GM18951 (cell line): ENCODE data around the gene SLC5A10.

Experiments
- POLR2A ChIP-seq: IDR thresholded peaks from 4 replicates; pipeline ENCODE4 v1.6.1; 2011; ENCODE audit warnings: mild to moderate bottlenecking; ENCODE audit not compliant: insufficient read length, insufficient read depth; ENCODE audit errors: extremely low read depth
- in situ Hi-C: fragments of 300-500 bp; cut with MboI; formaldehyde crosslinking; loops from one replicate; pipeline ENCODE4 v1.12.0; 2022; ENCODE audit warnings: low sequenced_read_pairs, mixed read lengths, inconsistent platforms; ENCODE audit not compliant: unreplicated experiment

SLC5A10 gene

DNA sequence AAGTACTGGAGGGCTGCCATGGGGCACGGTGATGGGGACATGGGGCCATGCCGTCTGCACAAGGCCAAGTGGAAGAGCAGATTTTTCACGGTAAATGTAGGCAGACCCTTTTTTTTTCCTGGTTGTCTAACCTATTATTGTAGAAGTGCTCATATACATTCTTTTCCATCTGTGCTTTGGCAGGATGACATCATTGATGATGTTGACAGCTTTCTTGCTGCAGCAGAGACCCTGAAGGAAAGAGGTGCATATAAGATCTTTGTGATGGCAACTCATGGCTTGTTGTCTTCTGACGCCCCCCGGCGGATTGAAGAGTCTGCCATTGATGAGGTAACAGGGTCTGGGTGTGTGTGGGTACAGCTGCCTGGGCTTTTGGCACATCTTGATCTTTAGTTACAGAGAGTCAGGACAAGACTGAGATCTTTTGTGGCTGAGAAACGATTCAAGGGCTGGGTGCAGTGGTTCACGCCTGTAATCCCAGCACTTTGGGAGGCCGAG lies 23.3 kb upstream of the SLC5A10 start:
- TF ChIP-seq POLR2A, result no peak
- in situ Hi-C loops, result no loop called here

- TF ChIP-seq POLR2A, result no peak
- in situ Hi-C loops, result no loop called here
Observed at GRCh38 chr17:18932360-18933055, 19.5 kb upstream of the SLC5A10 start.

DNA sequence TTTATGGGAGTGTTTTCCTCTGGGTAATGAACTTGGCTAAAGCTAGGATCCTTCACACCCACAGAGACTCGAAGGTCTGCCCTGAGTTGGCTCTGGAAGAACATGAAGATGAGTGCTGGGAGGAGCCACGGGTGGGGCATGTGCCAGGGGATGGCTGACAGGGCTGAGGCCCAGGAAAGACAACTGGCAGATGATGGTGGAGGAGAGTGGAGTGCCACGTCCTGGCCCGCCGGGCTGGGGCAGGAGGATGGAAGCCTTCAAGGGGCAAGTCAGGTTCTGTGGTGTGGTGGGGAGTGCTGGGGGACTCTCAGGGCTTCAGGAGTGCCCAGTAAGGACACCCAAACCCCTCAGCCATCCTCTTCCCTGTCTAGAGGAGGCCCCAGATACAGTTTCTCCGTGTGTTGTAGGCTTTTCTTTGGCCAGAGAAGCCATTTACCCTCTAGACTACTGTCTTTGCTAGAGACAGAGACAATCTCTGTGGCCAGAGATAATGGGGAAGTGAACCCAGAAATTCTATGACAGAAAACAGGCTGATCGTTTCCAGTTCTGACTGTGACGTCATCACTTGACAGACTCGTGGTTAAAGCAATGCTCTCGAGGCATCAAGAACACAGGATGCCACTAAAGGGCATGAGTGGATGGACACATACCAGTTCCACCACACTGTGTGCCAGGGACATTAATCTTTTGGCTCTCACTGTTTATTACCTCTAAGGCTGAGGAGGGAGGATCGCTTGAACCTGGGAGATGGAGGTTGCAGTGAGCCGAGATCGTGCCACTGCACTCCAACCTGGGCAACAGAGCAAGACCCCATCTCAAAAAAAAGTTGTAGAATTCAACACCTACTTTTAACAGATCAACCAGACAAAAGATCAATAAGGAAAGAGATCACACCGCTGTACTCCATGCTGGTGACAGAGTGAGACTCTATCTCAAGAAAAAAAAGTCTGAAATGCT lies 18.6 kb upstream of the SLC5A10 start:
- TF ChIP-seq POLR2A, result no peak
- in situ Hi-C loops, result no loop called here

DNA sequence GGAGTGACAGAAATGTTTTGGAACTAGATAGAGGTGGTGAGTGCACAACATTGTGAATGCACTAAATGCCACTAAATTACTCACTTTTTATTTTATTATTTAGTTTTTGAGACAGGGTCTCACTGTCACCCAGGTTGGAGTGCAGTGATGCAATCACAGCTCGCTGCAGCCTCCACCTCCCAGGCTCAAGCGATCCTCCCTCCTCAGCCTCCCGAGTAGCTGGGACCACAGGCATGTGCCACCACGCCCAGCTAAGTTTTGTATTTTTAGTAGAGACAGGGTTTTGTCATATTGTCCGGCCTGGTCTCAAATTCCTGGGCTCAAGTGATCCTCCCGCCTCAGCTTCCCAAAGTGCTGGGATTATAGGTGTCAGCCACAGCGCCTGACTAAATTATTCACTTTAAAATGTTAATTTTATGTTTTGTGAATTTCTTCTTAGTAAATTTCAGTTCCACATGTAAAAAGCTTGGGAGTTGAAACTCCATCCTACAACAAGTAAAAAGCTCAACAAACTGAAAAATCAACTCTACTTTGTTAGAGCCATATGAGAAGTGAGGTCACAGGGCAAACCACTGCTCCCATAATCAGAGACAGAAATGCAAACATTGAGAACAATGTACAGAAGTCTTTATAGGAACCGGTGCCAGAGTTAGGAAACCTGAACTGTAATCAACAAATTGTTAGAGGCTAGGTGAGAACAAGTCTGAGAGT lies 13.8 kb upstream of the SLC5A10 start:
- no peak for TF ChIP-seq POLR2A
- in situ Hi-C loops, result no loop called here

GRCh38 chr17:18938692-18939023 lies 13.3 kb upstream of the SLC5A10 start:
- in situ Hi-C loops, result no loop called here
- TF ChIP-seq POLR2A, result no peak

GRCh38 chr17:18944646-18945045 lies 7.3 kb upstream of the SLC5A10 start:
- no peak for TF ChIP-seq POLR2A
- in situ Hi-C loops, result no loop called here

GRCh38 chr17:18946536-18946935 lies 5.4 kb upstream of the SLC5A10 start:
- TF ChIP-seq POLR2A, result no peak
- in situ Hi-C loops, result no loop called here

- no peak for TF ChIP-seq POLR2A
- in situ Hi-C loops, result no loop called here
Observed at GRCh38 chr17:18947866-18948265, 4.1 kb upstream of the SLC5A10 start.

GRCh38 chr17:18948476-18949006 lies 3.4 kb upstream of the SLC5A10 start:
- in situ Hi-C loops, result no loop called here
- no peak for TF ChIP-seq POLR2A

DNA sequence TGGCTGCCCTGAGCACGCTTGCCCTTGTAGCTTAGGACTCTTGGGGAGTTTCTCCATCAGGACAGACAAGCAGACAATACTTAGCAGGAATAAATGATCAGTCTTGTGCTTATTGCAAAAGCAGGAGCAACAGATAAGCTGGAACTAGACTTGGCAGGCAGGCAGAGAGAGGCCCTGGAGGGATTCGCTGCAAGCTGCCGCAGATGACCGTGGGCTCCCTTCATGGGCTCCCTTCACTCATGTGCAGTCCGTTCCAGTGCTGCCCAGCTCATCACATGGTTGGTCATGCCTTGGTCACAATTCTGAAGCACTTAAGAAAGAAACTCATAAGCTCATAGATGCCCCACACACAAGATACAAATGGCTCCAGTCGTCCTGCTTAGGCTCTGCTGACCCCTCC lies 2.4 kb upstream of the SLC5A10 start:
- in situ Hi-C loops, result no loop called here
- no peak for TF ChIP-seq POLR2A

GRCh38 chr17:18950346-18950745 lies 1.6 kb upstream of the SLC5A10 start:
- in situ Hi-C loops, result no loop called here
- TF ChIP-seq POLR2A, result no peak

GRCh38 chr17:18950944-18951905 lies 740 bp upstream of the SLC5A10 start:
- in situ Hi-C loops, result no loop called here
- TF ChIP-seq POLR2A, result no peak

GRCh38 chr17:18953231-18953728 lies 1.3 kb downstream of the SLC5A10 start:
- TF ChIP-seq POLR2A, result no peak
- in situ Hi-C loops, result no loop called here
